C4-2B (cell line): ENCODE results near the gene TSPAN7.

Experiments used
- CTCF ChIP-seq: fragments of 450-650 bp; conservative IDR thresholded peaks from 2 replicates; pipeline ENCODE4 v1.5.1; 2017; ENCODE audit warnings: mild to moderate bottlenecking
- ZFX ChIP-seq: fragments of 450-650 bp; IDR thresholded peaks from 2 replicates; pipeline ENCODE4 v1.6.1; 2017

GRCh38 chrX:38682095-38682494 lies 120.8 kb downstream of the TSPAN7 start:
- no peak for TF ChIP-seq CTCF
- no peak for TF ChIP-seq ZFX
